ENCODE data around the gene CPSF6.
"Not testable (repeated sequence)": the region's sequence is repeated elsewhere in the genome, so short reads cannot be mapped to it uniquely, and the experiment has no call there.

CPSF6 gene

DNA sequence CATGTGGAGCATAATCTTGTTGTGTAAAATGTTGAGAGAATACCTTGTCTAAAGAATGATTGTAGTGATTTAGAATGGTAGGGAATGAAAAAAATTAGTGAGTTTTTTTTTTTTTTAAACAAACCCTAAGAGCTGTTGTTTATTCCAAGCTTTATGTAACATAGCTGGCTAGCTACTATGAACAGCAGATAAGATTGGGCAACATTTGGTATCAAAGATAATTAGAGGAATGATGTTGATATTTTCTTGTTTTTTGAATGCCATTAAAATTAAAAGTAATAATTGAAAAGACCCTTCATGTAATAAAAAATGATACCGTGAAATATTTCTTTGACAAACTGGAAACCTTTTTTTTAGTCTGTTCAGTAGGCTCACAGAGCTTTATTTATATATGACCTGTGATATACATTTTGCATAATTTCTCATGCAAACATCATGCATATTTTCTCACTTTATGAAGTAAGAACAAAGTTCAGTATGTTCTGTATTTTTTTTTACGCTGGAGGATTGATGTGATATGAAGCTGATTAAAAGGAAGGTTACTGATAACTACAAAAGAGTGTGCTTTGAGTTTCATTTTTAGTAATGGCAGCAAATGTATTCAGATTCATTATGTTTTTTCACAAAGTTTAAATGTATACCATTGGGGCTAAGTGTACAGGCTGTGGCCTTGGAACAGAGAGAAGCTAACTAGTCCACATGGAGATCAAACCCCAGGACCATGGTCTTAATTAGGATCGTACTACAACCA, 8.1 kb downstream of the CPSF6 start:
- no peak for TF ChIP-seq FOXP2 (optimal IDR thresholded peaks at IDR 0.05; ENCODE audit: control extremely low read depth, extremely low read length, insufficient read depth)
- no peak for TF ChIP-seq POLR2AphosphoS5 (IDR thresholded peaks at IDR 0.05; ENCODE audit: borderline replicate concordance, low read depth, low read length)
- no peak for TF ChIP-seq EZH2 (IDR thresholded peaks at IDR 0.05)
- DNase-seq (ENCODE audit: low read depth, low spot score): no peak
- H3K36me3 ChIP-seq (ENCODE audit: insufficient read depth, low read length): peaks cover 74% of the 10 kb centered on the region
- no peak overlapping the region for H3K4me3 ChIP-seq
- peaks cover 10% of the 10 kb centered on the region; the same call in 1 of the 2 replicates for H3K9me3 ChIP-seq (ENCODE audit: low read depth, low read length)
- 0 out of 2 replicates have a peak overlapping the region, but pooled peaks have one; percentile 12 for H3K27ac ChIP-seq
- no peak overlapping the region for H3K9ac ChIP-seq (ENCODE audit: insufficient read length)

DNA sequence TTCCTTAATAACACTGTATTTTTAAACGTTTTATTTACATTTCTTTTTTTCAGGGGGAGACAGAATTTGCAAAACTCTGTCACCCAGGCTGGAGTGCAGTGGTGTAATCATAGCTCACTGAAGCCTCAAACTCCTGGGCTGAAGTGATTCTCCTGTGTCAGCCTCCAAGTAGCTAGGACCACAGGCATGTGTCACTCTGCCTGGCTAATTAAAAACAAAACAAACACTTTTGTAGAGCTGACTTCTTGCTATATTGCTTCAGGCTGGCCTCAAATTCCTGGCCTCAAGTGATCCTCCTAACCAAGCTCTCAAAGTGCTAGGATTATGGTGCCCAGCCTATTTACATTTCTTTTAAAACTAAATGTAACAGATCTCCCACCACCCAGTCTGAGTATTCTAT, 12.7 kb downstream of the CPSF6 start:
- Histone ChIP-seq H3K9ac (ENCODE audit: insufficient read length) (no peak overlapping the region), H3K36me3 (ENCODE audit: insufficient read depth, low read length) (peaks cover 77% of the 10 kb centered on the region), H3K9me3 (ENCODE audit: low read depth, low read length) (peaks cover 3% of the 10 kb centered on the region; the same call in 1 of the 2 replicates), H3K27ac (peak overlapping the region; percentile 9; the same call in 1 of the 2 replicates), H3K4me3 (no peak overlapping the region)
- DNase-seq (ENCODE audit: low read depth, low spot score): no peak
- TF ChIP-seq POLR2AphosphoS5 (IDR thresholded peaks at IDR 0.05; ENCODE audit: borderline replicate concordance, low read depth, low read length) (no peak), FOXP2 (optimal IDR thresholded peaks at IDR 0.05; ENCODE audit: control extremely low read depth, extremely low read length, insufficient read depth) (no peak), EZH2 (IDR thresholded peaks at IDR 0.05) (no peak)

DNA sequence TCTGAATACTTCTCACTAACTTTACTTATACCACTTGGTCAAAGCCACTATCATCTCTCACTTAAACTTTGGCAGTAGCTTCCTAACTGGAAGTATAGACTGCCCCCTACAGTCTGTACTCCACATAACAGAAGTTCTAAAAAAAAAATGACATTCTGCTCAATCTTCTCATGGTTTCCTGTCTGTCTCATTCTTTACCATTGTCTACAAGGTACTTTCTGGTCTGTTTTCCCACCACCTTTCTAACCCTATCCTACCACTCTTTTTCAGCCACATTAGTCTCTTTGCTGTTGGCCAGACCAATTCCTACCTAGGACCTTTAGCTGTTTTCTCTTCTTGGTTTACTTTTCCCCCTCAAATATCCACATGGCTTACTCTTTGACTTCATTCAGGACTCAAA, 14.7 kb downstream of the CPSF6 start:
- Histone ChIP-seq H3K9me3 (ENCODE audit: low read depth, low read length) (no peaks in the 10 kb centered on the region), H3K4me3 (no peak overlapping the region), H3K27ac (no peak overlapping the region), H3K36me3 (ENCODE audit: insufficient read depth, low read length) (peaks cover 79% of the 10 kb centered on the region), H3K9ac (ENCODE audit: insufficient read length) (no peak overlapping the region)
- no peak for DNase-seq (ENCODE audit: low read depth, low spot score)
- TF ChIP-seq EZH2 (IDR thresholded peaks at IDR 0.05) (no peak), FOXP2 (optimal IDR thresholded peaks at IDR 0.05; ENCODE audit: control extremely low read depth, extremely low read length, insufficient read depth) (no peak), POLR2AphosphoS5 (IDR thresholded peaks at IDR 0.05; ENCODE audit: borderline replicate concordance, low read depth, low read length) (no peak)

DNA sequence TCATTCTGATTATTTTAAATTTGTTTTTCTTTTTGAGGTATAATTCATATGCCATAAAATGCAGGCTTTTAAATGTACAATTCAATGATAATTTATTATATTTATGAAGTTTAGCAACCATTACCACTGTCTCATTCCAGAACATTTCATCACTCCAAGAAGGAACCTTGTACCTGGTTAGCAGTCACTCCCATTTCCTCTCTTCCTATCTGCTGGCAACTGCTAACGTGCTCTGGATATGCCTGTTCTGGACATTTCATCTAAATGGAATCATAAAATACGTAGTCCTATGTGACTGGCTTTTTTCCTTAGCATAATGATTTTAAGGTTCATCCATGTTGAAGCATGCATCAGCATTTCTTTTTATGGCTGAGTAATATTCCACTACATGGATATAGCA, 15.5 kb downstream of the CPSF6 start:
- H3K9me3 ChIP-seq (ENCODE audit: low read depth, low read length): no peaks in the 10 kb centered on the region
- no peak for DNase-seq (ENCODE audit: low read depth, low spot score)
- H3K36me3 ChIP-seq (ENCODE audit: insufficient read depth, low read length): peaks cover 87% of the 10 kb centered on the region
- H3K9ac ChIP-seq (ENCODE audit: insufficient read length): no peak overlapping the region
- H3K27ac ChIP-seq: no peak overlapping the region
- no peak overlapping the region for H3K4me3 ChIP-seq
- no peak for TF ChIP-seq POLR2AphosphoS5 (IDR thresholded peaks at IDR 0.05; ENCODE audit: borderline replicate concordance, low read depth, low read length)

DNA sequence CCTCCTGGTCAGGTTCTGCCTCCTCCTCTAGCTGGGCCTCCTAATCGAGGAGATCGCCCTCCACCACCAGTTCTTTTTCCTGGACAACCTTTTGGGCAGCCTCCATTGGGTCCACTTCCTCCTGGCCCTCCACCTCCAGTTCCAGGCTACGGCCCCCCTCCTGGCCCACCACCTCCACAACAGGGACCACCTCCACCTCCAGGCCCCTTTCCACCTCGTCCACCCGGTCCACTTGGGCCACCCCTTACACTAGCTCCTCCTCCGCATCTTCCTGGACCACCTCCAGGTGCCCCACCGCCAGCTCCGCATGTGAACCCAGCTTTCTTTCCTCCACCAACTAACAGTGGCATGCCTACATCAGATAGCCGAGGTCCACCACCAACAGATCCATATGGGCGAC, 19.3 kb downstream of the CPSF6 start:
- H3K4me3 ChIP-seq: no peak overlapping the region
- no peak for TF ChIP-seq POLR2AphosphoS5 (IDR thresholded peaks at IDR 0.05; ENCODE audit: borderline replicate concordance, low read depth, low read length)
- TF ChIP-seq EZH2 (IDR thresholded peaks at IDR 0.05): no peak
- TF ChIP-seq FOXP2 (optimal IDR thresholded peaks at IDR 0.05; ENCODE audit: control extremely low read depth, extremely low read length, insufficient read depth): no peak
- H3K27ac ChIP-seq: no peak overlapping the region
- no peaks in the 10 kb centered on the region for H3K9me3 ChIP-seq (ENCODE audit: low read depth, low read length)
- no peak overlapping the region for H3K9ac ChIP-seq (ENCODE audit: insufficient read length)
- H3K36me3 ChIP-seq (ENCODE audit: insufficient read depth, low read length): peaks cover 100% of the 10 kb centered on the region
- no peak for DNase-seq (ENCODE audit: low read depth, low spot score)

DNA sequence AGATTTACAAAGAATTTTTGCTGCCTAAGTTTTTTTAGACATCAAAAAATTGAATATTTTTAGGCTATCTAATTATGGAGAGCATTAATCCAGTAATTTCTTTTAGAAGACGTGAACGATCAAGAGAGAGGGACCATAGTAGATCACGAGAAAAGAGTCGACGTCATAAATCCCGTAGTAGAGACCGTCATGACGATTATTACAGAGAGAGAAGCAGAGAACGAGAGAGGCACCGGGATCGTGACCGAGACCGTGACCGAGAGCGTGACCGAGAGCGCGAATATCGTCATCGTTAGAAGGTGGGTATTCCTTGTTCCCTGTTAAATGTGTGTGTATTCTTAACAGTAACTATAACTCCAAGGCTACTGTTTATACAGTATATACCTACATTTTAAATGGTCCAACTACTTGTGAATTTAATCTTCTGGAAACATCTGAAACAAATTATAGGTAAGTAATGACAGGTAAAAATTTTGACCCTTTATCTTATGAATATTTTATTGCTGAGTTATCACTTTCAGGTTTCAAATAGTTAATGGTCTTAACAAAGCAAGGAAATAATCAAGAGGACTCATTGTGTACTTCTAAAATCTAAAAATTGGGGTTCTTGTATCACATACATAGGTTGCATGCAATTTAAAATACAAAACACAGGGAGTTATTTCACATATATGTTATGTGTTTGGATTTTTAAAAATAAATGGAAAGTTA, 23.1 kb downstream of the CPSF6 start:
- TF ChIP-seq FOXP2 (optimal IDR thresholded peaks at IDR 0.05; ENCODE audit: control extremely low read depth, extremely low read length, insufficient read depth) (no peak), EZH2 (IDR thresholded peaks at IDR 0.05) (no peak), POLR2AphosphoS5 (IDR thresholded peaks at IDR 0.05; ENCODE audit: borderline replicate concordance, low read depth, low read length) (no peak)
- no peaks in the 10 kb centered on the region for H3K9me3 ChIP-seq (ENCODE audit: low read depth, low read length)
- H3K4me3 ChIP-seq: no peak overlapping the region
- H3K27ac ChIP-seq: no peak overlapping the region
- no peak overlapping the region for H3K9ac ChIP-seq (ENCODE audit: insufficient read length)
- no peak for DNase-seq (ENCODE audit: low read depth, low spot score)
- H3K36me3 ChIP-seq (ENCODE audit: insufficient read depth, low read length): peaks cover 100% of the 10 kb centered on the region

DNA sequence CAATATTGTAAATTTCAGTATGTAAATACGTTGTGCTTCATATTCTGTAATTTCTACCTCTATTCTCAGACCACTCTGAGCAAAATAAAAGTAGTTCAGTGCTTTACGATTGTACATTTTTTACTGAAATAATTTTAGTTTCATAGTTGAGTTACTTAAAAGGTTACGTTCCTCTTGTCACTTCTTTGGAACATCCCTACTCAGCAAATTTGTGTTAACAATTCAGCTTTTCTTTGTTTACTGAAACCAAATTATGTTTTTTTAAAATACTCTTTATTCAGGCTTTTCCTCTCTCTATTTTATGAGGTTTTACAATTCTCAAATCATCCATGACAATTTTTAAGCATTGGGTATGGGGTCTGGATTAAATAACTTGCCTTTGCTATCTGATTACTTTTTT, 25.8 kb downstream of the CPSF6 start:
- TF ChIP-seq EZH2 (IDR thresholded peaks at IDR 0.05) (no peak), FOXP2 (optimal IDR thresholded peaks at IDR 0.05; ENCODE audit: control extremely low read depth, extremely low read length, insufficient read depth) (no peak), POLR2AphosphoS5 (IDR thresholded peaks at IDR 0.05; ENCODE audit: borderline replicate concordance, low read depth, low read length) (no peak)
- Histone ChIP-seq H3K36me3 (ENCODE audit: insufficient read depth, low read length) (peaks cover 97% of the 10 kb centered on the region), H3K27ac (peak overlapping the region; percentile 43), H3K4me3 (no peak overlapping the region), H3K9ac (ENCODE audit: insufficient read length) (no peak overlapping the region), H3K9me3 (ENCODE audit: low read depth, low read length) (no peaks in the 10 kb centered on the region)
- no peak for DNase-seq (ENCODE audit: low read depth, low spot score)

DNA sequence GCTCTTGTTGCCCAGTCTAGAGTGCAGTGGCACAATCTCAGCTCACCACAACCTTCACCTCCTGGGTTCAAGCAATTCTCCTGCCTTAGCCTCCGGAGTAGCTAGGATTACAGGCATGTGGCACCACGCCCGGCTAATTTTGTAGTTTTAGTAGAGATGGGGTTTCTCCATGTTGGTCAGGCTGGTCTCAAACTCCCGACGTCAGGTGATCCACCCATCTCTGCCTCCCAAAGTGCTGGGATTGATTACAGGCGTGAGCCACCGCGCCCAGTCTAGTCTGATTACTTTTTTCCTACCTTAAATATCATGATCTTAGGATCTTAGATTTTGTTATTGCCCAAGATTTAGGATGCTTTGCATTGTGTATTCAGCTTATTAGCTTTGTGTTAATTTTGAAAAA, 26.3 kb downstream of the CPSF6 start:
- not testable (repeated sequence) for H3K27ac ChIP-seq; DNase-seq (ENCODE audit: low read depth, low spot score); H3K4me3 ChIP-seq; H3K9ac ChIP-seq (ENCODE audit: insufficient read length); H3K9me3 ChIP-seq (ENCODE audit: low read depth, low read length)
- peaks cover 97% of the 10 kb centered on the region for H3K36me3 ChIP-seq (ENCODE audit: insufficient read depth, low read length)
